Fibroblast of peridontal ligament (primary cell): ENCODE measurements around the gene TFCP2.
"Not testable (repeated sequence)": the region's sequence is repeated elsewhere in the genome, so short reads cannot be mapped to it uniquely, and the experiment has no call there.

Experiments used
- DNase-seq: peaks from one replicate; pipeline ENCODE4 v3.0.0-alpha.2; 2010; ENCODE audit errors: extremely low read depth

Gene TFCP2

GRCh38 chr12:51172515-51173431 is at the start of gene TFCP2:
Gene TFCP2, minus strand, starts transcription at chr12:51173135. Its CDS starts 713 bp downstream, at chr12:51172422.
- DNase-seq = peak; percentile 96

- no peak for DNase-seq
These were observed 49.5 kb upstream of the TFCP2 start for GRCh38 chr12:51222461-51222860.

GRCh38 chr12:51219857-51220256 is 46.9 kb upstream of the TFCP2 start:
- DNase-seq = not testable (repeated sequence)

GRCh38 chr12:51219322-51219721 is 46.4 kb upstream of the TFCP2 start:
- DNase-seq = no peak

GRCh38 chr12:51218607-51219161 is 45.7 kb upstream of the TFCP2 start:
- DNase-seq = no peak

- peak; percentile 81 for DNase-seq
These were observed 45.2 kb upstream of the TFCP2 start, which contains the start of gene POU6F1 for GRCh38 chr12:51217968-51218606. Gene POU6F1, minus strand, starts transcription at chr12:51218062. Its CDS starts 11,226 bp downstream, at chr12:51206836.

GRCh38 chr12:51217133-51217967 is 44.4 kb upstream of the TFCP2 start:
- DNase-seq = peak; percentile 12

GRCh38 chr12:51216642-51217041 is 43.7 kb upstream of the TFCP2 start:
- no peak for DNase-seq

GRCh38 chr12:51214895-51215294 is 42.0 kb upstream of the TFCP2 start:
- no peak for DNase-seq

GRCh38 chr12:51210690-51211395 is 37.9 kb upstream of the TFCP2 start:
- no peak for DNase-seq

GRCh38 chr12:51209259-51209658 is 36.3 kb upstream of the TFCP2 start:
- DNase-seq = no peak

- DNase-seq = no peak
These were observed 35.2 kb upstream of the TFCP2 start for GRCh38 chr12:51208016-51208660.

- no peak for DNase-seq
These were observed 32.4 kb upstream of the TFCP2 start for GRCh38 chr12:51205350-51205749.

- no peak for DNase-seq
These were observed 29.8 kb upstream of the TFCP2 start for GRCh38 chr12:51202718-51203117.

GRCh38 chr12:51200806-51201205 is 27.9 kb upstream of the TFCP2 start:
- peak; percentile 14 for DNase-seq

GRCh38 chr12:51200156-51200555 is 27.2 kb upstream of the TFCP2 start:
- DNase-seq = no peak

- no peak for DNase-seq
These were observed 26.5 kb upstream of the TFCP2 start for GRCh38 chr12:51199366-51199945.

GRCh38 chr12:51198568-51199365 is 25.8 kb upstream of the TFCP2 start:
- DNase-seq = no peak
